ENCODE results near the gene TBCEL.
"Not testable (repeated sequence)": the region's sequence is repeated elsewhere in the genome, so short reads cannot be mapped to it uniquely, and the experiment has no call there.

Gene TBCEL

DNA sequence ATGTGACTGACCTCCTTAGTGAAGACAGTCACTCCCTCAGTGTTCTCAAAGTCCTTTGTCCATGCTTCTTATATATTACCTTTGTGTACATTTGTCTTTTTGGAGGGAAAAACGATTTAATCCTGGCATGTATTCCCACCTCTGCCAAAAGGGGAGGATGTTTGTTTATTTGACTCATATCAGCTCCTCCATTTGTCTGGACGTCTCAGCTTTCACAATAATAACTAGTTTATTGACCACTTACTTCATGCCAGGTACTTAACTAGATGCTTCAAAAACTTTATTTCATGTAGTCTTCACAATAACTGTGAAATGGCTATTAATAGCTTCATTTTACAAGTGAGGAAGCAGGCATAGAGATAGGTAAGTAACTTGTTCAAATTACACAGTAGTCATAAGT is 5.3 kb downstream of the TBCEL start:
- no peak for DNase-seq (ENCODE audit: low read depth, low spot score)

DNA sequence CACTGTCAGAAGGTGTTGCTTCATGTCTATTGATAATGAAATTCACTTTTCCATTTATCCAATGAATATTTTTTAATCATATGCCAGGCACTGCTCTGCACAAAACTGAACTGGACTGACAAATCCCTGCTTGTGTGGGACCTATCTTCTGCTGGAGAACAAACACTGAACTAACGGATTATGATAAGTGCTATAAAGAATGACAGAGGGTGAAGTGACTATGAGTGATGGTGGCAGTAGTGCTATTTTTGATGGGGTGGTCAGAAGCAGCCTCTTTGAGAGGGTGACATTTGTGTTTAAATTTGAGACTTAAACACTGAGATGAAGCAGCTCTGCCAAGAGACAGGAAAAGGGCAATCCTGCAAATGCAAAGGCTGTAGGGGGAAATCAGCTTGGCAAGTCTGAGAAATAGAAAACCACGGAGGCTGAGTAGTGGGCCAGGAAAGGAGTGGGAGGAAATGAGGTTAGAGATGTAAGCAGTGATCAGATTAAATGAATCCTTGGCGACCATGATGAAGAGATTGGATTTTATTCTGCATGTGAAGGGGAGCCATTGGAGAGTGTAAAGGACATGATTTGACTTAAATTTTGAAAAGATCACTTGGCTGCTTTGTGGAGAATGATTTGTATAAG is 6.0 kb downstream of the TBCEL start:
- no peak for DNase-seq (ENCODE audit: low read depth, low spot score)

DNA sequence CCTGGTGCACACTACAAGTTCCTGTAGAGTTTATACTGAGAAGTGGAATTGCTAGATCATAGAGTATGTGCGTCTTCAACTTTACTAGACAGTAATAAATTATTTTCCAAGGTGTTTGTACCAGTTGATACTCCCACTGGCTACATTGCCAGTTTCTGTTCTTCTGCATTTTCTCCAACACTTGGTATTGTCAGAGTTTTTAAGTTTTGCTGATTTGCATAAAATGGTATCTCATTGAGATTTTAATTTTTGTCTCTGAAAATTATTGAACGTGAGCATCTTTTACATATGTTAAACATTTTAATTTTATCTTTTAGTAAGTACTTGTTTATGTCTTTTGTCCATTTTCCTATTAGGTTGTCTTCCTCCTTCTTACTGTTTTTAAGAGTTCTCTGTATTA is 7.3 kb downstream of the TBCEL start:
- DNase-seq (ENCODE audit: low read depth, low spot score), result no peak

DNA sequence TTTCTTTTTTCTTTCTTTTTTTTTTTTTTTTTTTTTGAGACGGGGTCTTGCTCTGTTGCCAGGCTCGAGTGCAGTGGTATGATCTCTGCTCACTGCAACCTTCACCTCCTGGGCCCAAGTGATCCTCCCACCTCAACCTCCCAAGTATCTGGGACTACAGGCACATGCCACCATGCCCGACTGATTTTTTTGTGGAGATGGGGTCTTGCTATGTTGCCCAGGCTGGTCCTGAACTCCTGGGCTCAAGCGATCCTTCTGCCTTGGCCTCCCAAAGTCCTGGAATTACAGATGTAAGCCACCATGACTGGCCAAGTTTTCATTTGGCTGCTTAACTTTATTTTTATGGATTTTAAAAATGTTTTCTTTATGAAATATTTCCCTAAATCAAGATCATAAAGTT is 7.7 kb downstream of the TBCEL start:
- DNase-seq (ENCODE audit: low read depth, low spot score), result not testable (repeated sequence)

DNA sequence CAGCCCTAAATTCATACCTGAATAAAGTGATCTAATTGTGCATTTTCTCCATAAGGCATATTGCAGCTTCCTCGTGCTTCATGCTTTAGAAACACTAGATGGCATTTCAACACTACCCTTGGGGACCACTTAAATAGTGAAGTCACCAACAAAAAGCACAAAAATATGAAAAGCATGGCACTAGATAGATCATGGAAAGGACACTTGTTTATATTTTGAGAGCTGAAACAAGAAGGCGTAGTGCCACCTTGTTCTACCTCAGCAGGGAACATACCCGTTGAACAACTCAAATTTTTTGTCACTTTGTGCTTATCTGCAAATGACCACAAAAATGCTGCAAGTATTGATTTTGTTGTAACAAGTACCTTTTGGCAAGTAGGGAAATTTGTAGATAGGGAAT is 8.6 kb downstream of the TBCEL start:
- DNase-seq (ENCODE audit: low read depth, low spot score), result no peak

DNA sequence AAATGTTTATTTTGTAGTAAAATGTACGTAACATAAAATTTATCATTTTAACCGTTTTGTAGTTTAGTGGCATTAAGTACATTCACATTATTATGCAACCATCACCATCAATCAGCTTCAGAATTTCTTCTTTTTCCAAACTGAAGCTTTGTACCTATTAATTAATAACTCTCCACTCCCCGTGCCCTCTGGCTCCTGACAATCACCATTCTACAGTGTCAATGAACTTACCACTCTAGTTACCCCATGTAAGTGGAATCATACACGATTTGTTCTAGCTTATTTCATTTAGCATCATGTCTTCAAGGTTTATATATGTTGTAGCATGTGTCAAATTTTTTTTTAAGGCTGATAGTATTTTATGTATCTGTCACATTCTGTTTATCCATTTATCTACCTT is 9.7 kb downstream of the TBCEL start:
- DNase-seq (ENCODE audit: low read depth, low spot score), result no peak

DNA sequence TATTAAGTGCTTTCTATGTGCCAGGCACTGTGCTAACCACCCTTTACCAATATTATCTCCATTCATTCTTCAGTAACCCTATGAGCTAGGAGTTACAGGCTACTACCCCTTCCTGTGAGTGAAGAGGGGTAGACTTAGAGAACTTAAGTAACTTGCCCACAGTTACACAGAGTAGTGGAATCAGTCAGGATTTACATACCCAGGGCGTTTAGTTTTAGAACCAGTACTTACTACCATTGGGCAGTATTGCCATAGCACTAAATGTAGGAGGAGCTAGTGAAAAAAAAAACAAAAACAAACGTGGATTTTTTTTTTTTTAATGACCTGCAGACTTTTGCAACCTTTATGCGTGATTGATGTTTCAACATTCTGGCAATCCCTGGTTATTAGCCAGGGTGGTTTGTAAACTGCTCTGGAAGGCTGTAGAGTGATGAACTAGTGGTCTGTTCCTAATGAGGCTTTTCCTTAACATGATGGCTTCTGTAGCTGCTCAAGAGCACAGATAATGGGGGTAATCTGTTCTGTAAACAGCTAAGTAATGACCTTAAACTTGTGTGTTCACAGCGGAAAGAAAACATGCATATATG is 11.4 kb downstream of the TBCEL start:
- no peak for DNase-seq (ENCODE audit: low read depth, low spot score)

DNA sequence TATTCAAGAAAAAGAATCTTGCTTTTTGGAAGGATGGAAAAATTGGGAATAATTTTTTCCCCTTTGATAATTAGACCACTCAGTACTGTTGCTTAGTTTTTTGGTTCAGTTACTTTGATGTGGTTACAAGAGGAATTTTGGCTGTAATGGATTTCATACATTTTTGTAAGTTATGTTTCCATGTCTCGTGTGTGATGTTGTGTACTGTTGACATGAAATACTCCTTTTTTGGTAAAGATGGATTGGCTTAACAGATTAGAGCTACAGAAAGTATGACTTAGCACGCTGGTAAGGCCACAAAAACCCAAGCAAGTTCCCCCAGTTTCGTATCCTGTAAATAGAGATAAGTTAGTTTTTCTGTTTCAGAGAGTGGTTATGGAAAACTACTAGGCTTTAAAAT is 11.9 kb downstream of the TBCEL start:
- DNase-seq (ENCODE audit: low read depth, low spot score), result no peak

DNA sequence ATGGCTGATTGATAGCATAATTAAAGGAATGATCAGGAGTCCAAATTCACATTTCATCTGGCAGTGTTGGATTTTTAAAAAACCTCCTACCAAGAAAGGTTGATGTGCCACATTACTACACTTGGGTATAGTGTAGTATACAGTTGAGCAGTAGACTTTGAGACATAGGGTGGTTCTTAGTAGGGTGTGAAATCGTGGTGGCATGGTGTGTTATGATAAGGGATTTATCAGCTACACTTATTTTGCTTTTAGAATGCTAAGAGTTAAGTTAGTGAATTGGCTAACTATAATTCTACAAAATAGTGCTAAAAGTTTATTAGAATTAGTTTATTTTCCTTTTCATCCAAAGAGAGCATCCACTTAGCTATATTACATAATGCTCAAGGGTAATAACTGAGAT is 13.1 kb downstream of the TBCEL start:
- no peak for DNase-seq (ENCODE audit: low read depth, low spot score)

DNA sequence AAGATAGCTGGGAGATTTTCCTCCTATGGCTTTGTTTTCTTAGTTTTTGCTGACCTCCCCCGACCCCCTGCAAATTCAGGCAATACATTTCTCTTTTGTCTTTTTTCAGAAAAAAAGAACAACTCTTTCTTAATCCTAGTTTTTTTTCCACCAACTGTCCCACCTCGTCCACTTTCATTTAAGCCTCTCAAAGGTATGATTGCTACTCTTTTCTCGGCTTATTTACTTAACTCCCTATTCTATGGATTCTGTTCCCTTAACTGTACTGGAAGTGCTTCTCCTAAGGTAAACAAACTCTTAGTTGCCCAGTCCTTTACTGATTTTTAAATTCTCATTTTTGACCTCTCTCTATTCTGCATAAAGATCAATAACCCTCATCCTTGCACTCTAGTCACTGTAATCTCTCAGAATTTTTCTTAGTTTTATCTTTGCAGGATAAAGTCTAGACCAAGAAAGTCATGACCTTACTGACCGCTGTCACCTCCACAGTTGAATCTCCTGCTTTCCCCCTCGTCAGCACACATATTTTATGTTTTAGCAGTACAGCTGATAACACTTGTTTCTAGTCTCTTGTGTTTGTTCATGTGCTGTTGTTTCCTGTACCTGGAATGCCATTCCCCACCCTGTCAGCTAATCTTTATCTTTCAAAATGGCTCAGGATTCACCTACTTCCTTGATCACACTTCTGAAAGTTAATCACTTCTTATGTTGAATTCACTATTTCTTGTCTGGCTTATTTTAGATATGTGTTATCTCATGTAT is 14.9 kb downstream of the TBCEL start:
- no peak for DNase-seq (ENCODE audit: low read depth, low spot score)

DNA sequence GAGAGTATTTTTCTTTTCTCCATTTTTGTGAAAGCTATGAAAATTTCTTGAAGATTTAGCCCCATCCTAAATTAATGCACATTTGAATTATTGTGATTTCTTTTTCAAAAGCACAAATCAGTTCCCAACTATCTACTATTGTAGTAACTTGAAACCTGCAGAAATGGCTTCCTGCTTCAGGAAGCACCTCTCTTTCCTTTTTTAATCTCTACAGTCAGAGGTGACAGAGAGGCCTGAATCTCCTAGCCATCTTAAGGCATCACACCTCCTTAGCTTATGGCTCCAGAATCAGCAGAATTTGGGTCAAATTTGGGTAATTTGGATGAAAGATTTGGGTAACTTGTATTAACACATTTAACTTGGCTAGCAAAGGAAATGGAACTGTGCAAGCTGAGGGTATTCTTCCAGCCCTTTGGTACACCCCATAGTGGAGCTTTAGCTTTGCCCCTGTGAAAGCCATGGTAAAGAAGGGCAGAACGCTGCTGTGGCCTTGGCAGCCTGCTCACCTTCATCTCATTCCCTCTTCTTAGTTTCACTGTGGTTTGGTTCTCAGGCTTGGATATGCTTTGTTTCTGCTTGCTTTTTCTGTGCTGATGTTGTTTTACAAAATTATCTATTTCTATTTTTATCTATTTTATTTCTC is 16.2 kb downstream of the TBCEL start:
- no peak for DNase-seq (ENCODE audit: low read depth, low spot score)

DNA sequence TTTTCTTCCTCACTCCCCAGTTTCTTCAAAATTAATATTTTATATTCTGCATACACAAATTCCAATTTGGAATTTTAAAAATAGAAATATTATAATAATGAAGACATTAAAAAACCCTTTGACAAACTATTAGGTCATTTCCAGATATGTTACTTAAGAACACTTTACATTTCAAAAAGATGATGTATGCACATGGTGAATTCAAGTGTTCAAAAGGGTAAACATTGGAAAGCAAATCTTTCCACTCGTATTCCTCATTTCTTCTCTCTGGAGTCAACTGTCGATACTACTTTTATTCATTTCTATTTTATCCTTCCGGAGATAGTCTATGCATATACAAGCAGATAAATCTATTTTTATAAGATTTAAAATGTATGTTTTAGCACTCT is 16.7 kb downstream of the TBCEL start:
- no peak for DNase-seq (ENCODE audit: low read depth, low spot score)

DNA sequence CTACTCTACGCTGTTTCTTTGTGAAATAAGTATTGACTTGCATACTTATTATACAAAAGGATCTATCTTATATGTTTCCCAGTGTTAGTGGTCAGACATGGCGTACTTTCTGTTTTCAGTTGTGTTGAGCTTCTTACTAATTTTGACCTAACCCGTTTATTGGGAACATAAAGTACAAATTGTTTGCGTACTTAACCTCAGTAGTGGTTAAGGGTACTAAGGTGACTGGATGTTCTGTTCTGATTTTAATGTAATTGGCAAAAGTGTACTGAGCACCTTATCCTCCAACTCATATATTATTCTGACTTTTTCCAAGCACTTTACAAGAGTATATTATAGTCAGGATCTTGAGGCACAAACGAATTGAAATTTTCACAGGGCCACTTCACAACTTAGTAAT is 17.2 kb downstream of the TBCEL start:
- no peak for DNase-seq (ENCODE audit: low read depth, low spot score)

DNA sequence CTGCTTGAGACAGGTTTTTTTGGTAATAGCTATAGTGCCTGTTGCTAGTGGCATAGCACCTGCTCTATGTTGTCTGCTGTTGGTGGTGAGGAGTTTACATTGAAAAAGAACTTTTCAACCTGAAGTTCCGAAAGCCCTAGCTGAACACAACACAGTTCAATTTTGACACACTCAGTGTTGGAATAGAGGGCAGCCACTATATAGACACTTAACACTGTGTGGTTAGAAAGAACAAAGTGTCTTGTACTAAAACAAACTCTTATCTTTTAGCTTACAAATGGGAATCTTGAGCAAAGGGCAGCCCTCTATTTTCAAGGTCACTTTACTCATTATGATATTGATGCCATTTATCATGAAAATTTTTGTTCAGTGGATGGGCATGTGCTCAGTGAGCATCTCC is 18.4 kb downstream of the TBCEL start:
- no peak for DNase-seq (ENCODE audit: low read depth, low spot score)

DNA sequence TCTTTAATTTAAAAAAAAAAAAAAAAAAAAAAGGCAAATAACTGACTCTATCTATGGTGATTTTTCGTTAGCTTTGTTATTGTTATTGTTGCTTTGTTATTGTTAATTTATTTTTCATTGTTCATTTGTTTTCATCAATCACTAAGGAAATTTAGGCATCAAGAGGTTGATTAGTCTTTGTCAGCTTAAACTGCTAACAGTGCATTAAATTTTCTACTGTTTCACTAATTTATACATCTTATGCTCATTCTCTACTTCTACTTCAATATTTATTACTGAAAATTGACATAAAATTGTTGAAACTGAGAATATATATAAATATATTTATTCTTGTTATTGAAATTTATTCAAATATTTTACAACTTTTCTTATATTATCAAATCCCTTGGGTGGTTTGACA is 24.0 kb downstream of the TBCEL start:
- DNase-seq (ENCODE audit: low read depth, low spot score), result no peak

DNA sequence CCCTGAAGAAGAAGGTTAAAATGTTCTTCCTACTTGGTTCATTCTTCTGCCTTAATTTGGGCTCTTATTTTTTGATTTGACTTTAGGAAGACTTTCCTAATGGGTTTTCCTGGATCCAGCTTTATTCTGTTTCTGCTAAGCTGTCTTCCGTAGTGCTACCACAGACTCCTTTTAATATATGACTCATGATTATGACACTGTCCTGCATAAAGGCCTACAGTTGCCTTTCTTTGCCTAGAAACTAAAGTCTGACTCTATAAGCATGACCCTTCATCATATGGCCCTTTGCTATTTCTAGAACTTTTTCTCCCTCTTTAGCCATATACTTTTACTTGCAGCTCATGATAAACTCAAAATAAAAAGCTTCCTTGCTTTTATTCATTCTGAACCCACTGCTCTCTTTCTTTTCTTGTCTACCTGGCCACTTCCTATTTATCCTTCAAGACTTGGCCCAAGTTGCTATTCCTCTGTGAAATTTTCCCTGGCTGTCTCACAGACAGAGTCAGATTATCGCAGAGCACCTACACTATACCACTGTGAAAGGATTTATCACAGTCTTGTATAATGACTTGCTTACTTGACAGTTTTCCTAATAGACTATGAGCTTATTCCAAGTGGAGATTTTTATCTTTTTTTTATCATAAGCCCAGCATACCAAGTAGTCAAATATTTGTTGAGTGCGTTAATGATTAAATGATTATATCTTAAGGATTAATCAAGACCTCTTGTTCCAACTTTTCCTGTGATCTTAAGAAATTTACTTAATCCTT is 24.7 kb downstream of the TBCEL start:
- no peak for DNase-seq (ENCODE audit: low read depth, low spot score)

DNA sequence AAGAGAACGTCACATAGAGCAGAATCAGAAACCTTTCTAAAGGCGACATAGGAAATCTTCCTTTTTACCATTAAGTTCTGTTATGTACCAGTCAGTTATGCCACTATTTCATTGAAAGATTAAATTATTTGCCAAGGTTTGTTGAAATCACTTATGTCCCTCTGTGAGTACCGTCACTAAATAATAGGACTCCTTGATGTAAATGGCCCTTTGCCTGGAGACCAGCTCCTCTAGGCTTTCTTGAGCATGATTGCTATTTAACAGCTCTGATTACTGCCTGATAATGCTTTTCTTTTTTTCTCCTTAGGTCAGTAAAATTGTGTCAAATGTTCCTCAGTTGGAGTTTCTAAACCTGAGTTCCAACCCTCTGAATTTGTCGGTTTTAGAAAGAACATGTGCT is 29.3 kb downstream of the TBCEL start:
- no peak for DNase-seq (ENCODE audit: low read depth, low spot score)

DNA sequence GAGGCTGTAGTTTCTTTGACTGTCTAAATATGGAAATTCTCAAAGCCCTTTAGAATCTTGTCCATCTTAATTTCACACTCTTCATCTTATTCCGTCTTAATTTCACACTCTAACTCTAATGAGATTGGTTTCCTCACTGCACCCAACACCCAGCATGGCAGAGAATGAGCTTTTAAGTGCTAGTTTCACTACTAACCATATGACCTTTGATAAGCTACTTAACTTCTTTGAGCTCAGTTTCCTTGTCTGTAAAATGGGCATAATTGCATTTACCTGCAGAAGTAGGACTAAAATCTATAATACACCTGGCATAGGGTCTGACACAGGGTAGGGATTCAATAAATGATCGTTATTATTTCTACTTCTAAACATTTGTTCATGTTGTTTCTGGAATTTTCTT is 30.4 kb downstream of the TBCEL start:
- no peak for DNase-seq (ENCODE audit: low read depth, low spot score)

DNA sequence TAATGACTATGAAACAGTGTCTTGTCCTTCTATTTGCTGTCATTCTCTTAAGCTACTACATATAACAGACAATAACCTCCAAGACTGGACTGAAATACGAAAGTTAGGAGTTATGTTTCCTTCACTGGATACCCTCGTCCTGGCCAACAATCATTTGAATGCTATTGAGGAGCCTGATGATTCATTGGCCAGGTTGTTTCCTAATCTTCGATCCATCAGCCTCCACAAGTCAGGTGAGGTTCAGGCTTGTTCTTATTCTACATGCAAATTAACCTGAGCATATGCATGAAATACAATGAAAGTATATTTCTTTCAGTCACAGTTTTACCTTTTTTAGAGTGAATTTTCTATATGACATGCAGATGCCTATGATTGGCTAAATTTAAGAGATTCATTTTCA is 31.2 kb downstream of the TBCEL start:
- no peak for DNase-seq (ENCODE audit: low read depth, low spot score)

DNA sequence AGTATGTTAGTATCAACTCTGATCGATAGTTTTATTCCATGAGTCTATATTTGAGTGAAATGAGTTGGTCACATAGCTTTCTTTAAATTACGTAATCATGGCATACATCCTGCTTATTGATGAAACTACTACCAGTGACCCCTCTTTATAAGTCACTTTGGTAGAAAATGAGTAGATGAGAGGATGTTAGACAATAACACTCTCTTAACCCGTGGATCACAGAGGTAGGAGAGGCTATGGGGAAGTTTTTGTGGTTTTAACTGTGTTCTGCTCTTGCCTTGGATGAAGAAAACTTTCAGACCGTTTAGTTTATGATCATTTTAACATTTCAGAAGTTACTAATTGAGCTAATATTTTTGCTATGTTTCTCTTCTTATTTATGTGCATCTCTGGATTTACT is 34.0 kb downstream of the TBCEL start:
- no peak for DNase-seq (ENCODE audit: low read depth, low spot score)

DNA sequence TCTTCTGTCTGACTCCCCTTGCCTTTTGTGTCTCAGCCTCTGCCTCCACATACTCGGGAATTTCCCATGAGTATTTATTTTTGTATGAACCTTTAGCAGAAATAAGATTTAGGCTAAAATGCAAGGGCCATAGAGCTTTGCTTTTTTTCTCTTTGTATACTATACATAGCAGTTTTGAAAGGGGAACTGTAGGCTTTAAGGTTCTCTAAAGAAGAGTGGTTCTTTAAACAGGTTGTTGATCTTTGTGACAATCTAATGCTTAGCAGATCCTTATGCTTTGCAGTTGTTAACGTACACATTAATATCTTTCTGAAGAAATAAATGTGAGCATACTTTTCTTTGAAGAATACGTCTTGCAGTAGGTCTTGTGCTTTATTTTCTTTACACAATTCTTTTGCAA is 35.0 kb downstream of the TBCEL start:
- no peak for DNase-seq (ENCODE audit: low read depth, low spot score)

DNA sequence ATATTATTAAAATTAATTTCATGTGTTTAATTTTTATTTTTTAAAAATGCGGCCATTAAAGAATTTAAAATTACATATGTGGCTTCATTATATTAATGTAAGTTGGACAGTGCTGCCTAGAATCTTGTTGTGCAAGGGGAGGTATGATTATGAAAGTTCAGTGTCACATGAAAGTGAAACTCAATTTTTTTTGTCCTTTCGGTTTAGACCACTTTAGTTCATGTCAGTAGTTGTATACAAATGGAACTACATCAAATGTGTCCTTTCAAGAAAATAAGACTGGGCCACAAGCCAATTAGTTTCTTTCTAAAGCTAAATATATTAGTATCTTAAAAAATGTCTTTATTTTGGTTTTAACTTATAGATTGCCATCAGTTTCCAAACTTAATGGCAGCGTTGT is 35.7 kb downstream of the TBCEL start:
- no peak for DNase-seq (ENCODE audit: low read depth, low spot score)
